ENCODE data around the gene AK8.
A peak's percentile ranks its signal among the peaks of the same experiment; 100 is the strongest.

Gene AK8

GRCh38 chr9:132731230-132731629 lies 146.9 kb downstream of the AK8 start:
- DNase-seq (ENCODE audit: low read depth in 2 of 2): no peak
- no peak overlapping the region for H3K4me3 ChIP-seq (replicated peaks in 1 of 2; ENCODE audit: low read depth in 2 of 2, low read length in 2 of 2)
- no peak for TF ChIP-seq CTCF (IDR thresholded peaks at IDR 0.05; ENCODE audit: low read depth, low read length)

GRCh38 chr9:132730054-132731033 lies 147.7 kb downstream of the AK8 start:
- peak in 1 of 2 donors; percentile 3 for DNase-seq (ENCODE audit: low read depth in 2 of 2)
- TF ChIP-seq CTCF (IDR thresholded peaks at IDR 0.05; ENCODE audit: low read depth, low read length): no peak
- no peak overlapping the region for H3K4me3 ChIP-seq (replicated peaks in 1 of 2; ENCODE audit: low read depth in 2 of 2, low read length in 2 of 2)

- no peak for TF ChIP-seq CTCF (IDR thresholded peaks at IDR 0.05; ENCODE audit: low read depth, low read length)
- H3K4me3 ChIP-seq (replicated peaks in 1 of 2; ENCODE audit: low read depth in 2 of 2, low read length in 2 of 2): no peak overlapping the region
- DNase-seq (ENCODE audit: low read depth in 2 of 2): no peak
These were observed 148.7 kb downstream of the AK8 start for GRCh38 chr9:132729235-132729890.

- no peak for TF ChIP-seq CTCF (IDR thresholded peaks at IDR 0.05; ENCODE audit: low read depth, low read length)
- no peak for DNase-seq (ENCODE audit: low read depth in 2 of 2)
These were observed 149.6 kb downstream of the AK8 start for GRCh38 chr9:132728497-132728896.

GRCh38 chr9:132728071-132728470 lies 150.0 kb downstream of the AK8 start:
- no peak overlapping the region for H3K4me3 ChIP-seq (replicated peaks in 1 of 2; ENCODE audit: low read depth in 2 of 2, low read length in 2 of 2)
- no peak for DNase-seq (ENCODE audit: low read depth in 2 of 2)
- TF ChIP-seq CTCF (IDR thresholded peaks at IDR 0.05; ENCODE audit: low read depth, low read length): no peak

More at GRCh38 chr9:132728497-132728896, 149.6 kb downstream of the AK8 start:
- H3K4me3 ChIP-seq (replicated peaks in 1 of 2; ENCODE audit: low read depth in 2 of 2, low read length in 2 of 2): no peak overlapping the region

- no peak for TF ChIP-seq CTCF (IDR thresholded peaks at IDR 0.05; ENCODE audit: low read depth, low read length)
- DNase-seq (ENCODE audit: low read depth in 2 of 2): no peak
- H3K4me3 ChIP-seq (replicated peaks in 1 of 2; ENCODE audit: low read depth in 2 of 2, low read length in 2 of 2): no peak overlapping the region
These were observed 151.4 kb downstream of the AK8 start for GRCh38 chr9:132726576-132727130.
